ENCODE measurements around the gene MAML3. TPM values are rescaled to one million over a fixed set of nuclear protein-coding genes. Genes with fewer than 3 reads are reported as not detected.

MAML3 gene
- total RNA-seq, 1 donor from 2014 or later = 59.4 TPM

DNA sequence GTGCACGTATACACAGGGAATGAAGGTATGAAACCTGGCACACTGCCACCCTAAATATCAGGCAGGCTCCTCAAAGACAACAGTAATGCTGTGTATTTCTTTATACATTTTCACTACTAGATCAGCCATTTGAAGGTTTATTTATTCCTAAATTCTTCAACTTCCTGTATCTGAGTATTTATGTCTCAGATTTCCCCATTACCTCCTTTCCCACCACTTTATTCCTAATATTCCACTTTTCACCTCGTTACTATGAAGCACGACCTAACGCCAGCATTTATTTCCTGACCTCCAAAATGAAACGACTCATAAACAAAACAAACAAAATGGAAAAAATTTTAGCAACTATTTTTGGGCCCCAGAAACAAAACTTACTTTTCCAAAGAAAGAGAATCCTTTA lies 69.6 kb downstream of the MAML3 start:
- Mint-ChIP-seq H3K4me3 (ENCODE audit: unreplicated experiment) (no peak overlapping the region), H3K27me3 (ENCODE audit: unreplicated experiment) (peaks cover 11% of the 10 kb centered on the region), H3K9me3 (ENCODE audit: unreplicated experiment) (peaks cover 4% of the 10 kb centered on the region), H3K4me1 (ENCODE audit: low read depth, unreplicated experiment) (peaks cover 49% of the 10 kb centered on the region), H3K27ac (ENCODE audit: unreplicated experiment) (no peak overlapping the region), H3K36me3 (ENCODE audit: unreplicated experiment) (no peaks in the 10 kb centered on the region)
- no peak for DNase-seq
- TF ChIP-seq, protein P1, sequence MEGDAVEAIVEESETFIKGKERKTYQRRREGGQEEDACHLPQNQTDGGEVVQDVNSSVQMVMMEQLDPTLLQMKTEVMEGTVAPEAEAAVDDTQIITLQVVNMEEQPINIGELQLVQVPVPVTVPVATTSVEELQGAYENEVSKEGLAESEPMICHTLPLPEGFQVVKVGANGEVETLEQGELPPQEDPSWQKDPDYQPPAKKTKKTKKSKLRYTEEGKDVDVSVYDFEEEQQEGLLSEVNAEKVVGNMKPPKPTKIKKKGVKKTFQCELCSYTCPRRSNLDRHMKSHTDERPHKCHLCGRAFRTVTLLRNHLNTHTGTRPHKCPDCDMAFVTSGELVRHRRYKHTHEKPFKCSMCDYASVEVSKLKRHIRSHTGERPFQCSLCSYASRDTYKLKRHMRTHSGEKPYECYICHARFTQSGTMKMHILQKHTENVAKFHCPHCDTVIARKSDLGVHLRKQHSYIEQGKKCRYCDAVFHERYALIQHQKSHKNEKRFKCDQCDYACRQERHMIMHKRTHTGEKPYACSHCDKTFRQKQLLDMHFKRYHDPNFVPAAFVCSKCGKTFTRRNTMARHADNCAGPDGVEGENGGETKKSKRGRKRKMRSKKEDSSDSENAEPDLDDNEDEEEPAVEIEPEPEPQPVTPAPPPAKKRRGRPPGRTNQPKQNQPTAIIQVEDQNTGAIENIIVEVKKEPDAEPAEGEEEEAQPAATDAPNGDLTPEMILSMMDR (IDR thresholded peaks at IDR 0.05; ENCODE audit: partially characterized antibody, unreplicated experiment) = no peak

DNA sequence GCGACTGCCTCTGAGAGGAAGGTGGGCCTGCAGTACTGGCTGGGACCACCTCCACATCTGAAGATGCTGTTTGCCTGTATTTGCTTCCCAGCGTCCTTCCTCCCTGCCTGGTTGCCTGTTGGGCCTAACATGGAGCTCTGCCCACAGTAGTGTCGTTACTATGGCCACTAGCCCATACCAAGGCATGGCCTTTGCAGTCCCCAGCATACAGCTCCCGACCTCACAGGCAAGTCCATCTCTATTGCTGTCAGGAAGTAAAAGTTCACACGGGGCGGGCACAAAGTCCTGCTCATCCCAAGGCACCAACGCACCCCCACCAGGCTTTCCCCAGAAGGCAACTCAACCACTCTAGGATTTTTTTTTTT lies 71.6 kb downstream of the MAML3 start:
- H3K4me3 Mint-ChIP-seq (ENCODE audit: unreplicated experiment) = no peak overlapping the region

DNA sequence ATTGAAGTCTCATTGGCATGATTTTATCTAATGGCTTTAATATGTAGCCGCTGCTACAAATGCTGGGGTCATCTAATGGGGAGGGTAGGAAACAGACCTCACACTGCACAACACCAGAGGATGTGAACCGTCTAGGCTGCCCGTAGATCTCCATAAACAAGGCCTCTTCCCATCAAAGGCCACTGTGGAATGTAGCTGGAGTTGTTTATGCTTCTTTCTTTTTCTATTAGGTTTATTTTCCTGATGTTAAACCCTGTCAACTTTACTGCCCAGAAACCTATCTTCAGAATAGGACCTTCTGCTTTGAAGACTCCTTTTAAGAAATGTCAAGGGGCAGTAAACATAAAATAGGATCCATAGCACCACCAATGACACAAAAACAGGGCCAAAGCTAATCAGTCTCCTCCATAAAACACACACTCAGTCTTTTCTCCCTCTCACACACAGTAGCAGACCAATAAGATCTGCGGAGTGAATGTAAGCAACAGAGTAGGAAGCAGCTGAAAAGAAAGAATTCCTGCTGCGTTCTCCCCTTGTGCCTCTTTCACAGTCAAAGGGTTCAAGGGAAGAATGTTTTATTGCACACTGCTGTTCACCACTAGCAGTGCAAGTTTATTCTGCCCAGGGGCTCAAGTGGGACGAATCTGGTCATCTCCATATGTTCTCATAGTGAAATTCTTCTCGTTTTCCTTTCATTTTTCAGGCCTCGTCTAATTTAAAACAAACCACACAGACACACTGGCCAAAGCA lies 72.2 kb downstream of the MAML3 start:
- Mint-ChIP-seq H3K27ac (ENCODE audit: unreplicated experiment) (peak overlapping the region; percentile 17), H3K27me3 (ENCODE audit: unreplicated experiment) (peaks cover 14% of the 10 kb centered on the region)
- DNase-seq = no peak

More for the DNA sequence above, 71.6 kb downstream of the MAML3 start:
- Mint-ChIP-seq H3K27ac (ENCODE audit: unreplicated experiment) (peak overlapping the region; percentile 17), H3K9me3 (ENCODE audit: unreplicated experiment) (peaks cover 8% of the 10 kb centered on the region), H3K27me3 (ENCODE audit: unreplicated experiment) (peaks cover 12% of the 10 kb centered on the region), H3K4me1 (ENCODE audit: low read depth, unreplicated experiment) (peaks cover 56% of the 10 kb centered on the region), H3K36me3 (ENCODE audit: unreplicated experiment) (no peaks in the 10 kb centered on the region)
- no peak for DNase-seq
- TF ChIP-seq, protein P1 (IDR thresholded peaks at IDR 0.05; ENCODE audit: partially characterized antibody, unreplicated experiment) = no peak

DNA sequence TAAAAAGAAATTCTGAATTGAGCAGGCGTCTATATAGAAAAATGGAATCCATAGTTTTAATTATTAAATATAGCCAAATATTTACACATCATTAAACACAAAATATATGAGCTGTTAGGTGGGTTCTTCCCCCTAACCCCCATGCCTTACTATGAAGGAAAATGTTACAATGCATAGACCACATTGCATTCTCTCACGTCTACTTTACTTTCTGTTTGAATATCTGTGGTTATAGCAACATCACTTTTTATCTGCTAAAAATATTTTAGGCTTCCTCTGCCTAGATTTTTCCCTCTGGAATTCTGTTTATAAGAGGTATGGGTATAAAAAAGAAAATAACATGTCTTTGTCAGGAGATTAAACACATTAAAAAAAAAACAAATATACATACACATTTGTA lies 73.1 kb downstream of the MAML3 start:
- TF ChIP-seq, protein P1 (IDR thresholded peaks at IDR 0.05; ENCODE audit: partially characterized antibody, unreplicated experiment) = no peak
- Mint-ChIP-seq H3K27ac (ENCODE audit: unreplicated experiment) (no peak overlapping the region), H3K4me3 (ENCODE audit: unreplicated experiment) (no peak overlapping the region), H3K27me3 (ENCODE audit: unreplicated experiment) (peaks cover 17% of the 10 kb centered on the region), H3K9me3 (ENCODE audit: unreplicated experiment) (peaks cover 12% of the 10 kb centered on the region), H3K36me3 (ENCODE audit: unreplicated experiment) (no peaks in the 10 kb centered on the region), H3K4me1 (ENCODE audit: low read depth, unreplicated experiment) (peaks cover 61% of the 10 kb centered on the region)
- DNase-seq = no peak

More for the DNA sequence above, 72.2 kb downstream of the MAML3 start:
- Mint-ChIP-seq H3K9me3 (ENCODE audit: unreplicated experiment) (peaks cover 12% of the 10 kb centered on the region), H3K4me1 (ENCODE audit: low read depth, unreplicated experiment) (peaks cover 60% of the 10 kb centered on the region), H3K36me3 (ENCODE audit: unreplicated experiment) (no peaks in the 10 kb centered on the region), H3K4me3 (ENCODE audit: unreplicated experiment) (no peak overlapping the region)
- TF ChIP-seq, protein P1 (IDR thresholded peaks at IDR 0.05; ENCODE audit: partially characterized antibody, unreplicated experiment) = no peak

DNA sequence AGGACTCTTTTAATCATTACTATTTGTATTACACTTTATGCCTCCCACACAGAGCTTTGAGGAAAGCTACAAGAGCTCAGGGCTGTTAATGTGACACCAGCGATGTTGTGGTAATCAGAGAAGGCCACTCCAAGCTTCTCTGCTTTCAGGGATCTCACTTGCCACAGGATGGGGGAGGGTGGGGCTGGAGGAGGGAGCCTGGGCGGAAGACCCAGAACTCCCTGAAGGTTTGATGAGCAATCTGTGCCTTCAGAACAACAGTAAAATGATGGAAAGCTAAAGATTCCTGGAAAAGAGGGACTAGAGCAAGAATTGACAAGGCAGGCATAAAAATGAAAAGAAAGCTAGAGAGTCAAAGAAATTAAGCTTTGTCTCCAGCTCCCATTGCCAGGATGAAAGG lies 75.6 kb downstream of the MAML3 start:
- Mint-ChIP-seq H3K27ac (ENCODE audit: unreplicated experiment) (peak overlapping the region; percentile 94), H3K27me3 (ENCODE audit: unreplicated experiment) (peaks cover 14% of the 10 kb centered on the region), H3K4me1 (ENCODE audit: low read depth, unreplicated experiment) (peaks cover 47% of the 10 kb centered on the region), H3K4me3 (ENCODE audit: unreplicated experiment) (peak overlapping the region; percentile 68), H3K36me3 (ENCODE audit: unreplicated experiment) (no peaks in the 10 kb centered on the region), H3K9me3 (ENCODE audit: unreplicated experiment) (peaks cover 12% of the 10 kb centered on the region)
- TF ChIP-seq, protein P1 (IDR thresholded peaks at IDR 0.05; ENCODE audit: partially characterized antibody, unreplicated experiment) = no peak
- peak; percentile 74 for DNase-seq
